GM23338 (cell line): ENCODE results near the gene PSMD3. TPM values are rescaled to one million over a fixed set of nuclear protein-coding genes. Genes with fewer than 3 reads are reported as not detected.

Experiments
- ATAC-seq: fragments of 200-7000 bp; cut with Tn5 transposase; 3 replicates; pipeline ENCODE4 v1.9.1; 2020
- DNase-seq: peaks from one replicate; pipeline ENCODE4 v3.0.0-alpha.2; 2015; ENCODE audit warnings: low spot score
- H2AFZ ChIP-seq: fragments of 200-600 bp; sonication (generic); 2 replicates; pipeline ENCODE4 v1.8.0; 2016; ENCODE audit warnings: antibody characterized with exemption, mild to moderate bottlenecking, moderate library complexity
- H3F3A ChIP-seq: fragments of 200-600 bp; sonication (generic); replicated peaks from 2 replicates; pipeline ENCODE4 v1.8.0; 2017; ENCODE audit warnings: antibody characterized with exemption, mixed run types, low read depth
- H3K27ac ChIP-seq: fragments of 200-600 bp; sonication (generic); 2 replicates; pipeline ENCODE4 v1.6.1; 2016; ENCODE audit warnings: low read depth
- H3K27me3 ChIP-seq: fragments of 200-600 bp; sonication (generic); 2 replicates; pipeline ENCODE4 v1.8.0; 2016; ENCODE audit warnings: mild to moderate bottlenecking, mixed run types, moderate library complexity; ENCODE audit not compliant: insufficient read depth
- H3K36me3 ChIP-seq: fragments of 200-600 bp; sonication (generic); 2 replicates; pipeline ENCODE4 v1.8.0; 2016; ENCODE audit warnings: mild to moderate bottlenecking; ENCODE audit not compliant: insufficient read depth
- H3K4me1 ChIP-seq: fragments of 200-600 bp; sonication (generic); 2 replicates; pipeline ENCODE4 v1.8.0; 2016; ENCODE audit warnings: mild to moderate bottlenecking, moderate library complexity; ENCODE audit not compliant: insufficient read depth
- H3K4me2 ChIP-seq: fragments of 200-600 bp; sonication (generic); 2 replicates; pipeline ENCODE4 v1.7.1; 2017; ENCODE audit warnings: mixed run types
- H3K4me3 ChIP-seq: fragments of 200-600 bp; sonication (generic); 2 replicates; pipeline ENCODE4 v1.6.1; 2016; ENCODE audit warnings: mixed run types
- H3K79me2 ChIP-seq: fragments of 200-600 bp; sonication (generic); replicated peaks from 2 replicates; pipeline ENCODE4 v1.8.0; 2017; ENCODE audit warnings: mild to moderate bottlenecking; ENCODE audit not compliant: insufficient read depth
- H3K9me2 ChIP-seq: fragments of 200-600 bp; sonication (generic); 2 replicates; pipeline ENCODE4 v1.8.0; 2017; ENCODE audit not compliant: insufficient read depth
- H4K20me1 ChIP-seq: fragments of 200-600 bp; sonication (generic); replicated peaks from 2 replicates; pipeline ENCODE4 v1.8.0; 2017; ENCODE audit warnings: mild to moderate bottlenecking; ENCODE audit not compliant: insufficient read depth
- H3K27ac Mint-ChIP-seq: 2 replicates; pipeline ENCODE4 v1.8.0; 2020; ENCODE audit warnings: inconsistent platforms, mild to moderate bottlenecking, moderate library complexity, mixed read lengths
- H3K27me3 Mint-ChIP-seq: 3 replicates; pipeline ENCODE4 v1.8.0; 2022; ENCODE audit warnings: low read depth, mild to moderate bottlenecking, moderate library complexity, mixed read lengths, inconsistent platforms; ENCODE audit not compliant: insufficient read depth, poor library complexity
- H3K36me3 Mint-ChIP-seq: 3 replicates; pipeline ENCODE4 v1.8.0; 2021; ENCODE audit warnings: low read depth, mild to moderate bottlenecking, inconsistent platforms, moderate library complexity, mixed read lengths
- H3K4me1 Mint-ChIP-seq: 3 replicates; pipeline ENCODE4 v1.8.0; 2020; ENCODE audit warnings: mild to moderate bottlenecking, inconsistent platforms, mixed read lengths
- H3K4me3 Mint-ChIP-seq: 3 replicates; pipeline ENCODE4 v1.8.0; 2021; ENCODE audit warnings: moderate library complexity, mild to moderate bottlenecking, inconsistent platforms, mixed read lengths
- H3K9me3 Mint-ChIP-seq: 3 replicates; pipeline ENCODE4 v1.8.0; 2020; ENCODE audit warnings: moderate library complexity, mild to moderate bottlenecking, inconsistent platforms, mixed read lengths
- CREB1 ChIP-seq: fragments of 250-450 bp; sonication (Bioruptor Pico); IDR thresholded peaks from 2 replicates; pipeline ENCODE4 v1.5.0; 2020; ENCODE audit warnings: low read depth, mild to moderate bottlenecking, moderate library complexity
- CTCF ChIP-seq, 2 experiments: fragments of 200-600 bp in 1 of 2; sonication (generic) in 1 of 2; conservative IDR thresholded peaks; 2 replicates each; pipeline versions ENCODE4 v1.5.1 to v1.6.1; 2016 to 2017; ENCODE audit warnings: antibody characterized with exemption in 2 of 2, low read depth in 2 of 2, mild to moderate bottlenecking in 2 of 2, moderate library complexity in 1 of 2
- EZH2 ChIP-seq: fragments of 200-600 bp; sonication (generic); IDR thresholded peaks from one replicate; pipeline ENCODE4 v1.8.0; 2017; ENCODE audit warnings: antibody characterized with exemption, mild to moderate bottlenecking, low read depth; ENCODE audit not compliant: unreplicated experiment
- JUNB ChIP-seq: IDR thresholded peaks from one replicate; pipeline ENCODE4 v1.6.1; 2016; ENCODE audit warnings: antibody characterized with exemption; ENCODE audit not compliant: unreplicated experiment
- POLR2AphosphoS5 ChIP-seq: IDR thresholded peaks from 2 replicates; pipeline ENCODE4 v1.6.1; 2016; ENCODE audit warnings: antibody characterized with exemption, low read depth
- STAT1 ChIP-seq: IDR thresholded peaks from one replicate; pipeline ENCODE4 v1.6.1; 2016; ENCODE audit warnings: antibody characterized with exemption; ENCODE audit not compliant: unreplicated experiment
- ZNF114 ChIP-seq: fragments of 250-450 bp; sonication (Bioruptor Pico); IDR thresholded peaks from 2 replicates; pipeline ENCODE4 v1.5.0; 2020; ENCODE audit warnings: mild to moderate bottlenecking, moderate library complexity
- ZNF331 ChIP-seq: fragments of 250-450 bp; sonication (Bioruptor Pico); IDR thresholded peaks from 2 replicates; pipeline ENCODE4 v1.5.0; 2020; ENCODE audit warnings: low read depth, mild to moderate bottlenecking, moderate library complexity
- ZNF462 ChIP-seq: fragments of 250-450 bp; sonication (Bioruptor Pico); IDR thresholded peaks from 2 replicates; pipeline ENCODE4 v1.5.0; 2020; ENCODE audit warnings: mild to moderate bottlenecking, moderate library complexity
- polyA plus RNA-seq: library from polyadenylated mRNA; unstranded; fragments of >200 nt; fragmentation: Nextera tagmentation; extraction: Ambion mirVana; gene quantifications from 2 replicates; pipeline ENCODE4 v1.2.1, GENCODE V29; 2016
- total RNA-seq: library from RNA; depleted of rRNA; stranded (reverse); fragments of >200 nt; shearing (Covaris generic); gene quantifications from 2 replicates; pipeline ENCODE4 v1.2.3, GENCODE V29; 2014
- TF ChIP-seq, protein P1 (sequence below): IDR thresholded peaks from one replicate; pipeline ENCODE4 v1.6.1; 2018; ENCODE audit warnings: antibody characterized with exemption; ENCODE audit not compliant: unreplicated experiment
- TF ChIP-seq, protein P2 (sequence below): IDR thresholded peaks from 2 replicates; pipeline ENCODE4 v1.6.1; 2016; ENCODE audit warnings: antibody characterized with exemption

Gene PSMD3
- total and polyA plus RNA-seq, 2 experiments from 2014 or later: 112 to 217 TPM

DNA sequence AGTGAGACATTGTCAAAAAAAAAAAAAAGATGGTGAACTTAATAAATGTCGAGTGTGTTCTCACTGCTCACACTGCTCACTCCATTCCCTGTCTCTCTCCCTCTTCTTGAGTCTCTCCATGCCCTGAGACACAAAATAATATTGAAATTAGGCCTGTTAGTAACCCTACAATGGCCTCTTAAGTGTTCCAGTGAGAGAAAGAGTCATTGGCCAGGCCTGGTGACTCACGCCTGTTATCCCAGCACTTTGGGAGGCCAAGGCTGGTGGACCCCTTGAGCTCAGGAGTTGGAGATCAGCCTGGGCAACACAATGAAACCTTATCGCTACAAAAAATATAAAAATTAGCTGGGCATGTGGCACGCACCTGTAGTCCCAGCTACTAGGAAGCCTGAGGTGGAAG, 18.5 kb downstream of the PSMD3 start:
- TF ChIP-seq ZNF114: no peak
- no peak for TF ChIP-seq CREB1 (CRISPR knock-in tag)
- no peak for TF ChIP-seq CTCF (conservative IDR thresholded peaks at IDR 0.05; ENCODE audit: low read depth in 2 of 2)
- no peak for TF ChIP-seq ZNF331
- TF ChIP-seq EZH2: no peak
- no peak for TF ChIP-seq JUNB
- no peak for TF ChIP-seq STAT1
- TF ChIP-seq, protein P1, sequence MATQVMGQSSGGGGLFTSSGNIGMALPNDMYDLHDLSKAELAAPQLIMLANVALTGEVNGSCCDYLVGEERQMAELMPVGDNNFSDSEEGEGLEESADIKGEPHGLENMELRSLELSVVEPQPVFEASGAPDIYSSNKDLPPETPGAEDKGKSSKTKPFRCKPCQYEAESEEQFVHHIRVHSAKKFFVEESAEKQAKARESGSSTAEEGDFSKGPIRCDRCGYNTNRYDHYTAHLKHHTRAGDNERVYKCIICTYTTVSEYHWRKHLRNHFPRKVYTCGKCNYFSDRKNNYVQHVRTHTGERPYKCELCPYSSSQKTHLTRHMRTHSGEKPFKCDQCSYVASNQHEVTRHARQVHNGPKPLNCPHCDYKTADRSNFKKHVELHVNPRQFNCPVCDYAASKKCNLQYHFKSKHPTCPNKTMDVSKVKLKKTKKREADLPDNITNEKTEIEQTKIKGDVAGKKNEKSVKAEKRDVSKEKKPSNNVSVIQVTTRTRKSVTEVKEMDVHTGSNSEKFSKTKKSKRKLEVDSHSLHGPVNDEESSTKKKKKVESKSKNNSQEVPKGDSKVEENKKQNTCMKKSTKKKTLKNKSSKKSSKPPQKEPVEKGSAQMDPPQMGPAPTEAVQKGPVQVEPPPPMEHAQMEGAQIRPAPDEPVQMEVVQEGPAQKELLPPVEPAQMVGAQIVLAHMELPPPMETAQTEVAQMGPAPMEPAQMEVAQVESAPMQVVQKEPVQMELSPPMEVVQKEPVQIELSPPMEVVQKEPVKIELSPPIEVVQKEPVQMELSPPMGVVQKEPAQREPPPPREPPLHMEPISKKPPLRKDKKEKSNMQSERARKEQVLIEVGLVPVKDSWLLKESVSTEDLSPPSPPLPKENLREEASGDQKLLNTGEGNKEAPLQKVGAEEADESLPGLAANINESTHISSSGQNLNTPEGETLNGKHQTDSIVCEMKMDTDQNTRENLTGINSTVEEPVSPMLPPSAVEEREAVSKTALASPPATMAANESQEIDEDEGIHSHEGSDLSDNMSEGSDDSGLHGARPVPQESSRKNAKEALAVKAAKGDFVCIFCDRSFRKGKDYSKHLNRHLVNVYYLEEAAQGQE: no peak
- no peak for TF ChIP-seq ZNF462 (CRISPR knock-in tag)
- no peak for TF ChIP-seq POLR2AphosphoS5
- TF ChIP-seq, protein P2, sequence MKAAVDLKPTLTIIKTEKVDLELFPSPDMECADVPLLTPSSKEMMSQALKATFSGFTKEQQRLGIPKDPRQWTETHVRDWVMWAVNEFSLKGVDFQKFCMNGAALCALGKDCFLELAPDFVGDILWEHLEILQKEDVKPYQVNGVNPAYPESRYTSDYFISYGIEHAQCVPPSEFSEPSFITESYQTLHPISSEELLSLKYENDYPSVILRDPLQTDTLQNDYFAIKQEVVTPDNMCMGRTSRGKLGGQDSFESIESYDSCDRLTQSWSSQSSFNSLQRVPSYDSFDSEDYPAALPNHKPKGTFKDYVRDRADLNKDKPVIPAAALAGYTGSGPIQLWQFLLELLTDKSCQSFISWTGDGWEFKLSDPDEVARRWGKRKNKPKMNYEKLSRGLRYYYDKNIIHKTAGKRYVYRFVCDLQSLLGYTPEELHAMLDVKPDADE: no peak
- no peak for ATAC-seq

More for the DNA sequence above, 18.5 kb downstream of the PSMD3 start:
- no peak for DNase-seq
- peaks cover 9% of the 10 kb centered on the region for H3K27me3 Mint-ChIP-seq
- Histone ChIP-seq H3K4me3 (no peak overlapping the region), H3K9me2 (no peaks in the 10 kb centered on the region), H3K36me3 (peaks cover 16% of the 10 kb centered on the region; the same call in 1 of the 2 replicates), H4K20me1 (no peaks in the 10 kb centered on the region; the same call in none of the 2 replicates), H3K79me2 (no peaks in the 10 kb centered on the region), H3K4me1 (no peaks in the 10 kb centered on the region), H2AFZ (no peak overlapping the region), H3K27me3 (no peaks in the 10 kb centered on the region), H3K4me2 (no peak overlapping the region), H3F3A (peaks cover 8% of the 10 kb centered on the region; the same call in 1 of the 2 replicates), H3K27ac (peak overlapping the region; percentile 45; the same call in 1 of the 2 replicates)
- H3K4me3 Mint-ChIP-seq: no peak overlapping the region
- H3K4me1 Mint-ChIP-seq: no peaks in the 10 kb centered on the region
- no peaks in the 10 kb centered on the region; the same call in 2 of the 3 replicates for H3K9me3 Mint-ChIP-seq
- H3K27ac Mint-ChIP-seq: peak overlapping the region; percentile 43; the same call in 1 of the 2 replicates
- peaks cover 34% of the 10 kb centered on the region for H3K36me3 Mint-ChIP-seq
